BLaER1 treated with 17β-estradiol and CSF1 and Interleukin-3, amounts not matched to agents 10 nM and 100 nM (cell line): ENCODE results near the gene ZNF101.

Source experiments
- H3K27ac ChIP-seq, 11 experiments: shearing (Covaris generic); formaldehyde crosslinking; 2 replicates each; pipeline ENCODE4 v1.8.1; 2022
- H3K27me3 ChIP-seq, 11 experiments: shearing (Covaris generic); formaldehyde crosslinking; 2 replicates each; pipeline ENCODE4 v1.8.1; 2022
- H3K36me3 ChIP-seq, 11 experiments: shearing (Covaris generic); formaldehyde crosslinking; 2 replicates each; pipeline ENCODE4 v1.8.1; 2022
- H3K4me1 ChIP-seq, 10 experiments: shearing (Covaris generic); formaldehyde crosslinking; 2 replicates each; pipeline ENCODE4 v1.8.1; 2022
- H3K4me2 ChIP-seq, 11 experiments: shearing (Covaris generic); formaldehyde crosslinking; 2 replicates each; pipeline ENCODE4 v1.8.1; 2022
- H3K4me3 ChIP-seq, 10 experiments: shearing (Covaris generic); formaldehyde crosslinking; 2 replicates each; pipeline ENCODE4 v1.8.1; 2022
- H3K9ac ChIP-seq, 11 experiments: shearing (Covaris generic); formaldehyde crosslinking; 2 replicates each; pipeline ENCODE4 v1.8.1; 2022
- H3K9me3 ChIP-seq, 11 experiments: shearing (Covaris generic); formaldehyde crosslinking; replicated peaks in 1 of 11; 2 replicates each; pipeline ENCODE4 v1.8.1; 2022
- H4K20me1 ChIP-seq, 11 experiments: shearing (Covaris generic); formaldehyde crosslinking; 2 replicates each; pipeline ENCODE4 v1.8.1; 2022
- Cebpa-rat ChIP-seq, 11 experiments: shearing (Covaris generic); IDR thresholded peaks; 2 replicates each; pipeline ENCODE4 v1.8.1; 2022

The ZNF101 gene

GRCh38 chr19:19634516-19635312, 33.9 kb upstream of the ZNF101 start:
- Histone ChIP-seq H3K4me3 (no peak overlapping the region), H3K4me1 (peaks cover 0 to 6% (median under 1%) of the 10 kb centered on the region in 10 experiments; a peak in 4 of 20 replicates), H3K4me2 (no peak overlapping the region), H3K36me3 (peaks cover 91 to 99% (median 95%) of the 10 kb centered on the region in 11 experiments), H4K20me1 (peaks cover 0 to 100% (median 66%) of the 10 kb centered on the region in 11 experiments; a peak in 18 of 22 replicates), H3K27me3 (no peaks in the 10 kb centered on the region), H3K9ac (no peak overlapping the region), H3K9me3 (no peaks in the 10 kb centered on the region), H3K27ac (no peak overlapping the region)
- TF ChIP-seq Cebpa-rat (IDR thresholded peaks at IDR 0.05) = no peak

- no peak for TF ChIP-seq Cebpa-rat (IDR thresholded peaks at IDR 0.05)
- Histone ChIP-seq H3K27me3 (no peaks in the 10 kb centered on the region), H3K36me3 (peaks cover 91 to 99% (median 95%) of the 10 kb centered on the region in 11 experiments), H3K4me1 (peaks cover 0 to 12% (median 3%) of the 10 kb centered on the region in 10 experiments; a peak in 7 of 20 replicates), H4K20me1 (peaks cover 0 to 100% (median 62%) of the 10 kb centered on the region in 11 experiments; a peak in 18 of 22 replicates), H3K27ac (no peak overlapping the region), H3K9me3 (no peaks in the 10 kb centered on the region), H3K9ac (no peak overlapping the region), H3K4me2 (no peak overlapping the region), H3K4me3 (no peak overlapping the region)
Observed at GRCh38 chr19:19635313-19635702, 33.3 kb upstream of the ZNF101 start.

GRCh38 chr19:19636573-19637185, 32.0 kb upstream of the ZNF101 start:
- Histone ChIP-seq H3K9ac (no peak overlapping the region), H3K4me1 (peaks cover 3 to 25% (median 10%) of the 10 kb centered on the region in 10 experiments), H3K27ac (no peak overlapping the region), H3K4me2 (no peak overlapping the region), H3K4me3 (no peak overlapping the region), H3K27me3 (no peaks in the 10 kb centered on the region), H3K9me3 (no peaks in the 10 kb centered on the region), H4K20me1 (peaks cover 0 to 97% (median 50%) of the 10 kb centered on the region in 11 experiments; a peak in 17 of 22 replicates), H3K36me3 (peaks cover 90 to 99% (median 97%) of the 10 kb centered on the region in 11 experiments)
- no peak for TF ChIP-seq Cebpa-rat (IDR thresholded peaks at IDR 0.05)

GRCh38 chr19:19637186-19637522, 31.5 kb upstream of the ZNF101 start:
- Histone ChIP-seq H3K9me3 (no peaks in the 10 kb centered on the region), H3K27me3 (no peaks in the 10 kb centered on the region), H3K4me3 (no peak overlapping the region), H3K27ac (no peak overlapping the region), H4K20me1 (peaks cover 0 to 97% (median 50%) of the 10 kb centered on the region in 11 experiments; a peak in 17 of 22 replicates), H3K4me1 (peaks cover 7 to 30% (median 15%) of the 10 kb centered on the region in 10 experiments), H3K4me2 (no peak overlapping the region), H3K36me3 (peaks cover 88 to 100% (median 98%) of the 10 kb centered on the region in 11 experiments), H3K9ac (no peak overlapping the region)
- TF ChIP-seq Cebpa-rat (IDR thresholded peaks at IDR 0.05) = no peak

GRCh38 chr19:19637523-19638251, 31.0 kb upstream of the ZNF101 start:
- peaks cover 12 to 32% (median 18%) of the 10 kb centered on the region in 10 experiments for H3K4me1 ChIP-seq
- H3K36me3 ChIP-seq = peaks cover 82 to 97% (median 93%) of the 10 kb centered on the region in 11 experiments
- no peaks in the 10 kb centered on the region for H3K9me3 ChIP-seq
- no peak overlapping the region for H3K27ac ChIP-seq
- no peak for TF ChIP-seq Cebpa-rat (IDR thresholded peaks at IDR 0.05)
- peaks cover 0 to 95% (median 47%) of the 10 kb centered on the region in 11 experiments; a peak in 17 of 22 replicates for H4K20me1 ChIP-seq
- H3K4me3 ChIP-seq = no peak overlapping the region
- no peaks in the 10 kb centered on the region for H3K27me3 ChIP-seq
- no peak overlapping the region for H3K4me2 ChIP-seq
- no peak overlapping the region for H3K9ac ChIP-seq

GRCh38 chr19:19642506-19643157, 26.0 kb upstream of the ZNF101 start:
- Histone ChIP-seq H3K4me2 (peak overlapping the region; percentile 89 to 98 (median 95)), H3K4me1 (peaks cover 13 to 34% (median 25%) of the 10 kb centered on the region in 10 experiments), H3K36me3 (peaks cover 71 to 84% (median 77%) of the 10 kb centered on the region in 11 experiments), H3K27ac (peak overlapping the region; percentile 94 to 99 (median 97)), H3K27me3 (no peaks in the 10 kb centered on the region), H3K9ac (peak overlapping the region; percentile 92 to 99 (median 96)), H3K4me3 (peak overlapping the region; percentile 76 to 97 (median 92)), H4K20me1 (peaks cover 0 to 78% (median 19%) of the 10 kb centered on the region in 11 experiments; a peak in 14 of 22 replicates), H3K9me3 (no peaks in the 10 kb centered on the region)
- TF ChIP-seq Cebpa-rat (IDR thresholded peaks at IDR 0.05) = no peak

GRCh38 chr19:19643158-19644053, 25.2 kb upstream of the ZNF101 start, which contains the start of gene GMIP:
TSS of gene GMIP (minus strand) at chr19:19643657. CDS start at chr19:19643529, 128 bp downstream.
- Histone ChIP-seq H3K36me3 (peaks cover 71 to 84% (median 77%) of the 10 kb centered on the region in 11 experiments), H4K20me1 (peaks cover 0 to 72% (median 16%) of the 10 kb centered on the region in 11 experiments; a peak in 14 of 22 replicates), H3K27ac (peak within 1 kb of the TSS; percentile 94 to 99 (median 97)), H3K4me2 (peak within 1 kb of the TSS; percentile 89 to 98 (median 95)), H3K9me3 (no peaks in the 10 kb centered on the region), H3K27me3 (no peaks in the 10 kb centered on the region), H3K4me3 (peak within 1 kb of the TSS; percentile 76 to 97 (median 92)), H3K4me1 (peaks cover 13 to 34% (median 25%) of the 10 kb centered on the region in 10 experiments), H3K9ac (peak within 1 kb of the TSS; percentile 92 to 99 (median 96))
- no peak for TF ChIP-seq Cebpa-rat (IDR thresholded peaks at IDR 0.05)
